GM12878 (cell line): ENCODE results near the gene OR2AT4. TPM values are rescaled to one million over a fixed set of nuclear protein-coding genes. Genes with fewer than 3 reads are reported as not detected.

Experiments used
- ATAC-seq: fragments of 200-7000 bp; cut with Tn5 transposase; 3 replicates; pipeline ENCODE4 v1.9.1; 2020; ENCODE audit warnings: mild to moderate bottlenecking, moderate library complexity
- BruUV-seq: library from RNA; stranded (reverse); fragments of 400-500 nt; replicated peaks from 2 replicates; lab custom pipeline; 2021; lab: Mats Ljungman, UMichigan
- CTCF ChIA-PET: fragments of 300-600 bp; sonication (Branson Sonifier 250); formaldehyde crosslinking; extraction: SDS; loops from one replicate; lab custom pipeline; 2021; ENCODE audit warnings: inconsistent platforms; lab: Yijun Ruan, JAX
- POLR2A ChIA-PET: fragments of 350-600 bp; formaldehyde crosslinking; extraction: SDS; loops from one replicate; lab custom pipeline; 2021; ENCODE audit warnings: inconsistent platforms; lab: Charles Lee
- RAD21 ChIA-PET: fragments of 300-600 bp; sonication (Branson Sonifier 250); formaldehyde crosslinking; loops from one replicate; lab custom pipeline; 2023; ENCODE audit warnings: antibody characterized with exemption; ENCODE audit not compliant: unreplicated experiment; lab: Charles Lee
- SMC1A ChIA-PET: fragments of 300-600 bp; sonication (Branson Sonifier 250); formaldehyde crosslinking; loops from one replicate; lab custom pipeline; 2023; ENCODE audit not compliant: unreplicated experiment, uncharacterized antibody; lab: Charles Lee
- DNase-seq: peaks from one replicate; pipeline ENCODE4 v3.0.0-alpha.2; 2011; ENCODE audit warnings: low read depth, low spot score
- FAIRE-seq: peaks from 3 replicates; lab custom pipeline; 2011; peaks lifted over from hg19 to GRCh38; lab: Jason Lieb, UNC
- H2AFZ ChIP-seq: 2 replicates; pipeline ENCODE4 v1.6.0; 2011; ENCODE audit warnings: low read depth, low read length, control low read depth; ENCODE audit not compliant: control insufficient read depth
- H3K27ac ChIP-seq: 2 replicates; pipeline ENCODE4 v1.5.1; 2011; ENCODE audit warnings: control low read depth; ENCODE audit not compliant: control insufficient read depth, insufficient read depth
- H3K27me3 ChIP-seq, 2 experiments: replicated peaks in 1 of 2; 2 replicates each; pipeline versions ENCODE4 v1.6.0 to v1.6.1; 2011; ENCODE audit warnings: low read length in 1 of 2; ENCODE audit not compliant: control insufficient read depth in 2 of 2, insufficient read depth in 2 of 2
- H3K36me3 ChIP-seq, 2 experiments: 2 replicates each; pipeline ENCODE4 v1.5.1; 2011; ENCODE audit warnings: low read length in 1 of 2; ENCODE audit not compliant: control insufficient read depth in 2 of 2, insufficient read depth in 2 of 2
- H3K4me1 ChIP-seq: 2 replicates; pipeline ENCODE4 v1.6.1; 2011; ENCODE audit warnings: mild to moderate bottlenecking, low read length, moderate library complexity, mixed read lengths; ENCODE audit not compliant: control insufficient read depth, insufficient read depth
- H3K4me2 ChIP-seq: 2 replicates; pipeline ENCODE4 v1.6.0; 2011; ENCODE audit warnings: control low read depth; ENCODE audit not compliant: control insufficient read depth, insufficient read depth
- H3K4me3 ChIP-seq: fragments of 200-600 bp; sonication (generic); 2 replicates; pipeline ENCODE4 v1.5.1; 2016
- H3K79me2 ChIP-seq: 2 replicates; pipeline ENCODE4 v1.6.0; 2011; ENCODE audit warnings: low read length; ENCODE audit not compliant: control insufficient read depth, insufficient read depth
- H3K9ac ChIP-seq: 2 replicates; pipeline ENCODE4 v1.8.0; 2011; ENCODE audit warnings: low read length, control low read depth, mixed read lengths; ENCODE audit not compliant: control insufficient read depth, insufficient read depth
- H3K9me3 ChIP-seq: replicated peaks from 3 replicates; pipeline ENCODE4 v1.5.1; 2011; ENCODE audit warnings: mild to moderate bottlenecking, low read length; ENCODE audit not compliant: control insufficient read depth, insufficient read depth
- H4K20me1 ChIP-seq: 2 replicates; pipeline ENCODE4 v1.6.0; 2011; ENCODE audit not compliant: control insufficient read depth, insufficient read depth
- CHD4 ChIP-seq: fragments of 200-600 bp; sonication (generic); IDR thresholded peaks from 2 replicates; pipeline ENCODE4 v1.6.1; 2016; ENCODE audit warnings: mild to moderate bottlenecking
- CREB1 ChIP-seq: IDR thresholded peaks from 2 replicates; pipeline ENCODE4 v1.6.1; 2012; ENCODE audit warnings: low read depth, mild to moderate bottlenecking, inconsistent platforms
- JUND ChIP-seq: IDR thresholded peaks from 2 replicates; pipeline ENCODE4 v1.6.1; 2012; ENCODE audit warnings: low read depth, mild to moderate bottlenecking, low read length, improper control_type of control experiment, moderate library complexity
- MEF2B ChIP-seq: fragments of 450-650 bp; IDR thresholded peaks from 2 replicates; pipeline ENCODE4 v1.6.1; 2018; ENCODE audit warnings: mild to moderate bottlenecking, moderate library complexity; ENCODE audit not compliant: partially characterized antibody, poor library complexity, severe bottlenecking
- MTA2 ChIP-seq: fragments of 450-650 bp; IDR thresholded peaks from 2 replicates; pipeline ENCODE4 v1.6.1; 2016; ENCODE audit warnings: low read depth, mild to moderate bottlenecking, moderate library complexity
- MTA3 ChIP-seq: IDR thresholded peaks from 2 replicates; pipeline ENCODE4 v1.6.1; 2012; ENCODE audit warnings: low read length, inconsistent platforms, borderline replicate concordance
- PAX8 ChIP-seq: fragments of 450-650 bp; IDR thresholded peaks from 2 replicates; pipeline ENCODE4 v1.6.1; 2017; ENCODE audit warnings: mild to moderate bottlenecking, moderate library complexity
- POLR2AphosphoS5 ChIP-seq: IDR thresholded peaks from 2 replicates; pipeline ENCODE4 v1.6.1; 2011; ENCODE audit warnings: mild to moderate bottlenecking, low read length, inconsistent platforms
- PRDM15 ChIP-seq: fragments of 450-650 bp; formaldehyde crosslinking; IDR thresholded peaks from 2 replicates; pipeline ENCODE4 v1.4.0; 2020; ENCODE audit warnings: mild to moderate bottlenecking, moderate library complexity
- SIN3A ChIP-seq: IDR thresholded peaks from 2 replicates; pipeline ENCODE4 v1.6.1; 2012; ENCODE audit warnings: low read depth, low read length, improper control_type of control experiment
- STAT3 ChIP-seq: IDR thresholded peaks from 2 replicates; pipeline ENCODE4 v1.6.1; 2011; ENCODE audit warnings: low read depth, low read length, improper control_type of control experiment
- TAF1 ChIP-seq: IDR thresholded peaks from 2 replicates; pipeline ENCODE4 v1.6.1; 2011; ENCODE audit warnings: mild to moderate bottlenecking, low read depth, low read length, borderline replicate concordance
- ZNF207 ChIP-seq: fragments of 450-650 bp; IDR thresholded peaks from 2 replicates; pipeline ENCODE4 v1.6.1; 2014; ENCODE audit warnings: antibody characterized with exemption, mild to moderate bottlenecking, borderline replicate concordance
- ZNF592 ChIP-seq: fragments of 450-650 bp; IDR thresholded peaks from 2 replicates; pipeline ENCODE4 v1.6.1; 2017; ENCODE audit warnings: mild to moderate bottlenecking, moderate library complexity
- WGBS: methylation state at CpG from one replicate; pipeline ENCODE4 v1.1.6; 2016; ENCODE audit warnings: low lambda C conversion rate; ENCODE audit not compliant: insufficient replicate concordance, insufficient coverage; ENCODE audit errors: missing lambda C conversion rate; 5-methylcytosine and 5-hydroxymethylcytosine counted together
- in situ Hi-C: fragments of 300-500 bp; cut with MboI; formaldehyde crosslinking; loops from 9 replicates; pipeline ENCODE4 v1.14.3; 2018; ENCODE audit warnings: mixed read lengths
- intact Hi-C: fragments of 100-400 bp; cut with micrococcal nuclease; formaldehyde crosslinking; loops from one replicate; pipeline ENCODE4 v1.14.2; 2022; ENCODE audit not compliant: unreplicated experiment
- polyA plus RNA-seq, 11 experiments: library from polyadenylated mRNA; depleted of rRNA in 4 of 11; unstranded in 6 of 11; stranded (reverse) in 5 of 11; fragments of >200 nt; fragmentation: Nextera tagmentation in 4 of 11; fragmentation: Illumina TruSeq in 1 of 11; extraction: Ambion mirVana in 4 of 11; extraction: Trizol in 1 of 11; gene quantifications; 1 replicate in 1 of 11; 2 replicates in 10 of 11; pipeline versions ENCODE4 v1.2.1 to v1.2.3, GENCODE V29; 2011 to 2016; ENCODE audit warnings: inconsistent platforms in 2 of 11, missing spikeins in 2 of 11, low read depth in 1 of 11
- total RNA-seq, 4 experiments: library from RNA; depleted of rRNA in 3 of 4; stranded (reverse); fragments of >200 nt in 3 of 4; fragmentation: Illumina TruSeq in 1 of 4; extraction: Trizol in 1 of 4; gene quantifications; 2 replicates each; pipeline versions ENCODE4 v1.2.1 to v1.2.3, GENCODE V29; 2013 to 2021

OR2AT4 gene
- total and polyA plus RNA-seq, 10 of the 15 experiments (the other 5 are each of a cell fraction or from before 2014, with no cell fraction given) = 0.01 TPM; not detected in 9

- Histone ChIP-seq H3K9ac (no peak overlapping the region), H3K9me3 (no peaks in the 10 kb centered on the region; the same call in 1 of the 3 replicates), H3K27ac (no peak overlapping the region), H3K36me3 (no peaks in the 10 kb centered on the region), H2AFZ (no peak overlapping the region), H3K79me2 (no peaks in the 10 kb centered on the region), H3K4me2 (no peak overlapping the region), H3K4me1 (peaks cover 6% of the 10 kb centered on the region), H3K4me3 (no peak overlapping the region), H4K20me1 (no peaks in the 10 kb centered on the region), H3K27me3 (no peaks in the 10 kb centered on the region)
- CTCF ChIA-PET = interaction anchor here (1.1 to 1.5 kb wide), 4 partner anchors 9 to 85 kb away, joined by 3 to 4 read pairs (median 4); no protein-coding TSS in a partner anchor
- in situ Hi-C loops = no loop called here
- BruUV-seq = no TSS peak
- intact Hi-C loops = no loop called here
- SMC1A ChIA-PET = interaction anchor here (0.8 to 1.5 kb wide), 2 partner anchors 9 to 33 kb away, joined by 3 to 6 read pairs; no protein-coding TSS in a partner anchor
- RAD21 ChIA-PET = interaction anchor here (1.5 kb wide), 1 partner anchor 13 kb away, joined by 3 read pairs; no protein-coding TSS in a partner anchor
- 60% methylated on average over 6 of the region's 6 CpGs for WGBS
- DNase-seq (no peak), ATAC-seq (no peak), FAIRE-seq (no peak)
- POLR2A ChIA-PET = interaction anchor here (0.8 kb wide), 1 partner anchor 45 kb away, joined by 3 read pairs; no protein-coding TSS in a partner anchor
- TF ChIP-seq MTA3 (no peak), SIN3A (no peak), PRDM15 (no peak), CREB1 (no peak), ZNF207 (no peak), TAF1 (no peak), CHD4 (no peak), MTA2 (no peak), PAX8 (no peak), STAT3 (no peak), JUND (no peak), ZNF592 (no peak), MEF2B (no peak), POLR2AphosphoS5 (no peak)
Observed at GRCh38 chr11:75055511-75055910, 41.2 kb downstream of the OR2AT4 start.
